HepG2 (cell line): ENCODE measurements around the gene MRPL28. TPM values are rescaled to one million over a fixed set of nuclear protein-coding genes. Genes with fewer than 3 reads are reported as not detected.

Experiments
- ATAC-seq: fragments of 200-7000 bp; cut with Tn5 transposase; 3 replicates; pipeline ENCODE4 v1.9.1; 2020; ENCODE audit warnings: mild to moderate bottlenecking, moderate library complexity
- BruUV-seq: library from RNA; stranded (reverse); fragments of 400-500 nt; replicated peaks from 2 replicates; lab custom pipeline; 2021; lab: Mats Ljungman, UMichigan
- CTCF ChIA-PET: fragments of 300-600 bp; formaldehyde crosslinking; extraction: SDS; loops from one replicate; lab custom pipeline; 2021; ENCODE audit warnings: low total read pairs, inconsistent platforms, low intra/inter-chr PET ratio; lab: Yijun Ruan, JAX
- POLR2A ChIA-PET: fragments of 350-600 bp; sonication (Branson Sonifier 250); formaldehyde crosslinking; loops from one replicate; lab custom pipeline; 2020; ENCODE audit warnings: antibody characterized with exemption, inconsistent platforms; lab: Yijun Ruan, JAX
- DNase-seq: peaks from one replicate; pipeline ENCODE4 v3.0.0-alpha.2; 2015; ENCODE audit warnings: low spot score
- FAIRE-seq: peaks from 3 replicates; lab custom pipeline; 2011; peaks lifted over from hg19 to GRCh38; lab: Jason Lieb, UNC
- H2AFZ ChIP-seq: one replicate; pipeline ENCODE4 v1.6.1; 2011; ENCODE audit warnings: low read length, inconsistent platforms
- H3K27ac ChIP-seq: fragments of 300-600 bp; 3 replicates; pipeline ENCODE4 v1.8.0; 2011; ENCODE audit warnings: mixed run types, mild to moderate bottlenecking, mixed read lengths, low read length, inconsistent platforms; ENCODE audit not compliant: insufficient read depth; ENCODE audit errors: extremely low read length
- H3K27me3 ChIP-seq, 2 experiments: fragments of 200-600 bp in 1 of 2; 2 replicates in 1 of 2; 3 replicates in 1 of 2; pipeline versions ENCODE4 v1.6.0 to v1.8.0; 2011; ENCODE audit warnings: low read length in 2 of 2, mild to moderate bottlenecking in 2 of 2, moderate library complexity in 2 of 2, inconsistent platforms in 1 of 2; ENCODE audit not compliant: insufficient read depth in 2 of 2, control insufficient read depth in 1 of 2
- H3K36me3 ChIP-seq, 2 experiments: fragments of 200-600 bp in 1 of 2; replicated peaks in 1 of 2; 2 replicates in 1 of 2; 3 replicates in 1 of 2; pipeline versions ENCODE4 v1.5.1 to v1.8.0; 2011; ENCODE audit warnings: low read length in 2 of 2, inconsistent platforms in 1 of 2; ENCODE audit not compliant: insufficient read depth in 2 of 2, control insufficient read depth in 1 of 2
- H3K4me1 ChIP-seq: 2 replicates; pipeline ENCODE4 v1.5.1; 2012; ENCODE audit warnings: low read length, inconsistent platforms; ENCODE audit not compliant: insufficient read depth
- H3K4me2 ChIP-seq: 2 replicates; pipeline ENCODE4 v1.6.0; 2011; ENCODE audit warnings: low read depth, low read length, inconsistent platforms
- H3K4me3 ChIP-seq, 3 experiments: fragments of 200-600 bp in 1 of 3; sonication (generic), shearing (Covaris generic) in 1 of 3; replicated peaks in 1 of 3; 2 replicates each; pipeline ENCODE4 v1.5.1; 2011 to 2016; ENCODE audit warnings: low read length in 3 of 3, inconsistent platforms in 2 of 3, low read depth in 2 of 3, mild to moderate bottlenecking in 2 of 3, control low read depth in 1 of 3, mixed read lengths in 1 of 3; ENCODE audit not compliant: insufficient read depth in 1 of 3
- H3K79me2 ChIP-seq: one replicate; pipeline ENCODE4 v1.6.1; 2011; ENCODE audit warnings: low read length, inconsistent platforms; ENCODE audit not compliant: insufficient read depth
- H3K9ac ChIP-seq: 2 replicates; pipeline ENCODE4 v1.6.0; 2011; ENCODE audit warnings: mild to moderate bottlenecking, low read depth, low read length, inconsistent platforms; ENCODE audit not compliant: insufficient read depth
- H3K9me3 ChIP-seq: 2 replicates; pipeline ENCODE4 v1.5.1; 2012; ENCODE audit warnings: mild to moderate bottlenecking, low read length
- H4K20me1 ChIP-seq: 2 replicates; pipeline ENCODE4 v1.6.0; 2011; ENCODE audit warnings: inconsistent platforms, mild to moderate bottlenecking, low read length, moderate library complexity; ENCODE audit not compliant: insufficient read depth
- ATF7-NPFF ChIP-seq: sonication (generic); formaldehyde crosslinking; IDR thresholded peaks from 2 replicates; pipeline ENCODE4 v1.8.1; 2023; ENCODE audit warnings: mild to moderate bottlenecking, low read depth, missing genetic modification reagents, moderate library complexity
- JARID2 ChIP-seq: sonication (generic); formaldehyde crosslinking; IDR thresholded peaks from 2 replicates; pipeline ENCODE4 v1.8.1; 2023; ENCODE audit warnings: missing genetic modification reagents, inconsistent platforms; ENCODE audit not compliant: insufficient replicate concordance
- NR2C2 ChIP-seq: sonication (generic); formaldehyde crosslinking; IDR thresholded peaks from 2 replicates; pipeline ENCODE4 v1.4.0; 2020; ENCODE audit warnings: missing genetic modification reagents, mild to moderate bottlenecking, moderate library complexity, borderline replicate concordance
- PCBP1 ChIP-seq: fragments of 200-400 bp; formaldehyde crosslinking; IDR thresholded peaks from 2 replicates; pipeline ENCODE4 v1.6.1; 2017; ENCODE audit warnings: mild to moderate bottlenecking, low read depth, low read length, borderline replicate concordance
- POLR2AphosphoS5 ChIP-seq: IDR thresholded peaks from 2 replicates; pipeline ENCODE4 v1.6.1; 2012; ENCODE audit warnings: low read depth, low read length
- ZNF17 ChIP-seq: sonication (generic); formaldehyde crosslinking; IDR thresholded peaks from 2 replicates; pipeline ENCODE4 v1.5.0; 2020; ENCODE audit warnings: mild to moderate bottlenecking, missing genetic modification reagents
- ZNF317 ChIP-seq: sonication (generic); formaldehyde crosslinking; IDR thresholded peaks from 2 replicates; pipeline ENCODE4 v1.5.0; 2020; ENCODE audit warnings: mild to moderate bottlenecking, missing genetic modification reagents
- ZNF44 ChIP-seq: sonication (generic); formaldehyde crosslinking; IDR thresholded peaks from 2 replicates; pipeline ENCODE4 v1.5.1; 2020; ENCODE audit warnings: mild to moderate bottlenecking, missing genetic modification reagents
- ZNF577 ChIP-seq: sonication (generic); formaldehyde crosslinking; IDR thresholded peaks from 2 replicates; pipeline ENCODE4 v1.4.0; 2020; ENCODE audit warnings: mild to moderate bottlenecking, low read depth, missing genetic modification reagents, borderline replicate concordance
- ZNF616 ChIP-seq: sonication (generic); formaldehyde crosslinking; IDR thresholded peaks from 2 replicates; pipeline ENCODE4 v1.5.0; 2020; ENCODE audit warnings: low read depth, mild to moderate bottlenecking, missing genetic modification reagents
- ZNF670 ChIP-seq: sonication (generic); formaldehyde crosslinking; IDR thresholded peaks from 2 replicates; pipeline ENCODE4 v1.8.0; 2022; ENCODE audit warnings: mild to moderate bottlenecking, missing genetic modification reagents, borderline replicate concordance
- WGBS: methylation state at CpG from one replicate; pipeline ENCODE4 v1.1.6; 2017; ENCODE audit warnings: low lambda C conversion rate; 5-methylcytosine and 5-hydroxymethylcytosine counted together
- in situ Hi-C: cut with HindIII; loops from 2 replicates; pipeline ENCODE4 v1.10.0; 2017; ENCODE audit warnings: low pct_unique_long_range_greater_than_20kb; ENCODE audit not compliant: extremely low pct_ligation_motif_present
- intact Hi-C: fragments of 100-400 bp; cut with micrococcal nuclease; formaldehyde crosslinking; loops from one replicate; pipeline ENCODE4 v1.10.0; 2022; ENCODE audit not compliant: unreplicated experiment
- polyA plus RNA-seq, 8 experiments: library from polyadenylated mRNA; depleted of rRNA in 3 of 8; stranded (reverse) in 7 of 8; unstranded in 1 of 8; fragments of >200 nt; fragmentation: Illumina TruSeq in 4 of 8; extraction: Trizol in 4 of 8; gene quantifications; 2 replicates each; pipeline versions ENCODE4 v1.2.1 to v1.2.3, GENCODE V29; 2011 to 2016; ENCODE audit warnings: low read depth in 4 of 8, missing spikeins in 1 of 8, mixed read lengths in 1 of 8; ENCODE audit not compliant: insufficient read depth in 1 of 8
- total RNA-seq, 5 experiments: library from RNA; depleted of rRNA; stranded (reverse); fragments of >200 nt; fragmentation: Illumina TruSeq; extraction: Trizol; gene quantifications; 2 replicates each; pipeline ENCODE4 v1.2.3, GENCODE V29; 2016; ENCODE audit warnings: low read depth in 1 of 5
- TF ChIP-seq, protein P1 (sequence below): sonication (generic); formaldehyde crosslinking; IDR thresholded peaks from 2 replicates; pipeline ENCODE4 v1.5.0; 2020; ENCODE audit warnings: missing genetic modification reagents
- TF ChIP-seq, protein P2 (sequence below): sonication (generic); formaldehyde crosslinking; IDR thresholded peaks from 2 replicates; pipeline ENCODE4 v1.4.0; 2020; ENCODE audit warnings: missing genetic modification reagents
- TF ChIP-seq, protein P3 (sequence below): sonication (generic); formaldehyde crosslinking; IDR thresholded peaks from 2 replicates; pipeline ENCODE4 v1.9.0; 2021; ENCODE audit warnings: missing genetic modification reagents, mild to moderate bottlenecking, borderline replicate concordance

Gene MRPL28
- total and polyA plus RNA-seq, 2 of the 13 experiments (the other 11 are each of a cell fraction or from before 2014, with no cell fraction given): 114 to 135 TPM

DNA sequence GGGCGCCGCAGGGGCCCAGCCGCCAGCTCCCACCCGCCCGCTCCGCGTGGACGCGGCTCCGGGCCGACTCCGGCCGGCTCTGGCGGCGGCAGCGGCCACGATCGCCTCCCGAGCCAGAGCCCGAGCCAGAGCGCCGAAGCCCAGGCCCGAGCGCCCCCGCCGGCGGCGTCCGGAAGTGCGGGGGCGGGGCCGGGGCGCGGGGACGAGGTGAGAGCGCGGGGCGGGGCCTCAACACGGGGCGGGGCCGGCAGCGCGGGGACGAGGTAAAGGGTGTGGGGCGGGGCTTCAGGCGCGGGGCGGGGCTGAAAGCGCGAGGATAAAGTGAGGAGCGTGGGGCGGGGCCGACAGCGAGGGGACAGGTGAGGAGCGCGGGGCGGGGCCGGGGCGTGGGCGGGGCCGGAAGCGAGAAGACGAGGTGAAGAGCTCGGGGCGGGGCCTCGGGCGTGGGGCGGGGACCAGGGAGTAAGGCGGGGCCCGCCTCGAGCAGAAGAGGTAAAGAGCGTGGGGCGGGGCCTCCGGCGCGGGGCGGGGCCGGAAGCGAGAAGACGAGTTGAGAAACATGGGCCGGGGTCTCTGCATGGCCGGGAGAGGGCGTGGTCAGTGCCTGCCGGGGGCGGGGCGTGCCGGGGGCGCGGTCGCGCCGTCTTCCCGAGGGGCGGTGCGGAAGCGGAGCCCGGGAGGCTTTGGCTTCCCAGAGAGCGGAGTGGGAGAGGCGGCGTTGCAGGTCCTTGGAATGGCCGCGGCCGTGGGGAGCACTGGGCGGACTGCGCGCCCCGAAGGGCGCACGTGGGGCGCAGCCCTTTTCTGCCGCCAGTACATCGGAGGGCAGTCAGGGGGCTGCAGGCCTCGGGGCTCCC lies 17.6 kb downstream of the MRPL28 start, which contains the start of gene AXIN1 (continued):
- TF ChIP-seq ZNF17 (CRISPR knock-in tag): no peak
- TF ChIP-seq ATF7-NPFF (CRISPR knock-in tag): no peak
- TF ChIP-seq ZNF317 (CRISPR knock-in tag): no peak; the same call in 1 of the 2 replicates
- TF ChIP-seq, protein P1, sequence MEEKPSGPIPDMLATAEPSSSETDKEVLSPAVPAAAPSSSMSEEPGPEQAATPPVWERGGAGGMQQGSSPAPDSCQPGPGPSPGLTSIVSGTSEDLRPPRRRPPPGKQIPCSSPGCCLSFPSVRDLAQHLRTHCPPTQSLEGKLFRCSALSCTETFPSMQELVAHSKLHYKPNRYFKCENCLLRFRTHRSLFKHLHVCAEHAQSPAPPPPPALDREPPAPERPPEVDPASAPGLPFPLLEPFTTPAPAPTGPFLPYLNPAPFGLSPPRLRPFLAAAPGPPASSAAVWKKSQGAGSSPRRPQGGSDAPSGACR (CRISPR knock-in tag): 0 out of 2 replicates have a peak, but pooled peaks have one; percentile 51
- peak; percentile 83 for TF ChIP-seq POLR2AphosphoS5
- peak; percentile 78; the same call in 1 of the 2 replicates for TF ChIP-seq ZNF670
- TF ChIP-seq ZNF577 (CRISPR knock-in tag): no peak
- TF ChIP-seq JARID2 (CRISPR knock-in tag): no peak
- TF ChIP-seq, all 625 proteins: peak for 108

DNA sequence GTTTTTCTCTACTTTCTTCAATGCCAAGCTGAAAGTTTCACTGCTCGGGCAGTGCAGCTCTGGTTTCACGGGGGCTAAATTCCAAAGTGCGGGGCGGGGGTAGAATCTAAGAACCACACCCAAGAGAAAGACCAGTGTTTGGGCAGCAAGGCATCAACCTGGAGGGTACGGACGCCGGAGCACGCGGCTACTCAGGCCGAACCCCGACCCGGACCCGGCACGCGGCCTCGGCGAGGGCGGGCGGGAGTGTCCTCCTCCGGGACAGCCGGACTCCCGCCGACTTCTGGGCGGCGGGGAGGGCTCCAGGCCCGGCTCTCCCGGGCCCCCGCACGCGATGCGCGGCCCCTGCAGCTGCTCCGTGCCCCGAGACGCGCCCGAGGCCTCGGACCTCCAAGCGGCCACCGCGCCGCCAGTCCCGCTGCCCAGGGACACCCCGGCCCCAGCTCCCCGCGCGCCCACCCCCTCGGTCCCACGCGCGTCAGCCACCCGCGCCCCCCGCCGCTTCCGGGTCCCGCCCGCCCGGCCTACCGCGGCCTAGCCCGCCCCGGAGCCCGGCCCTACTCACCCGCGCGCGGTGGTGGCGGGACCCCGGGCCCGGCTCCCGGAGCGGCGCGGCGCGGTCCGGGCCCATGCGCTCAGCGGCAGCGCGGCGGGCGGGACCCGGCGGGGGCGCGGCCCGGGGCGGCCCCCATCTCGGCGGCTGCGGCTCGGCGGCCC lies 18.4 kb downstream of the MRPL28 start:
- FAIRE-seq: no peak
- no peak for ATAC-seq
- in situ Hi-C loops: no loop called here
- TF ChIP-seq PCBP1 (no peak), ZNF44 (CRISPR knock-in tag) (no peak), NR2C2 (CRISPR knock-in tag) (no peak), JARID2 (CRISPR knock-in tag) (no peak), ZNF616 (CRISPR knock-in tag) (no peak)
- TF ChIP-seq, protein P2, sequence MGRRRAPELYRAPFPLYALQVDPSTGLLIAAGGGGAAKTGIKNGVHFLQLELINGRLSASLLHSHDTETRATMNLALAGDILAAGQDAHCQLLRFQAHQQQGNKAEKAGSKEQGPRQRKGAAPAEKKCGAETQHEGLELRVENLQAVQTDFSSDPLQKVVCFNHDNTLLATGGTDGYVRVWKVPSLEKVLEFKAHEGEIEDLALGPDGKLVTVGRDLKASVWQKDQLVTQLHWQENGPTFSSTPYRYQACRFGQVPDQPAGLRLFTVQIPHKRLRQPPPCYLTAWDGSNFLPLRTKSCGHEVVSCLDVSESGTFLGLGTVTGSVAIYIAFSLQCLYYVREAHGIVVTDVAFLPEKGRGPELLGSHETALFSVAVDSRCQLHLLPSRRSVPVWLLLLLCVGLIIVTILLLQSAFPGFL: no peak
- TF ChIP-seq, protein P3, sequence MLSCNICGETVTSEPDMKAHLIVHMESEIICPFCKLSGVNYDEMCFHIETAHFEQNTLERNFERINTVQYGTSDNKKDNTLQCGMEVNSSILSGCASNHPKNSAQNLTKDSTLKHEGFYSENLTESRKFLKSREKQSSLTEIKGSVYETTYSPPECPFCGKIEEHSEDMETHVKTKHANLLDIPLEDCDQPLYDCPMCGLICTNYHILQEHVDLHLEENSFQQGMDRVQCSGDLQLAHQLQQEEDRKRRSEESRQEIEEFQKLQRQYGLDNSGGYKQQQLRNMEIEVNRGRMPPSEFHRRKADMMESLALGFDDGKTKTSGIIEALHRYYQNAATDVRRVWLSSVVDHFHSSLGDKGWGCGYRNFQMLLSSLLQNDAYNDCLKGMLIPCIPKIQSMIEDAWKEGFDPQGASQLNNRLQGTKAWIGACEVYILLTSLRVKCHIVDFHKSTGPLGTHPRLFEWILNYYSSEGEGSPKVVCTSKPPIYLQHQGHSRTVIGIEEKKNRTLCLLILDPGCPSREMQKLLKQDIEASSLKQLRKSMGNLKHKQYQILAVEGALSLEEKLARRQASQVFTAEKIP (CRISPR knock-in tag): no peak

More for the DNA sequence above, 18.4 kb downstream of the MRPL28 start:
- Histone ChIP-seq H2AFZ (no peak overlapping the region), H3K4me1 (peaks cover 74% of the 10 kb centered on the region), H3K27me3 (no peaks in the 10 kb centered on the region), H3K36me3 (peaks cover 2 to 15% of the 10 kb centered on the region in 2 experiments; a peak in 4 of 5 replicates), H3K79me2 (peaks cover 46% of the 10 kb centered on the region), H4K20me1 (peaks cover 10% of the 10 kb centered on the region), H3K4me3 (peak overlapping the region; percentile 65 to 78 (median 67)), H3K4me2 (peak overlapping the region; percentile 74), H3K27ac (peak overlapping the region; percentile 61), H3K9me3 (no peaks in the 10 kb centered on the region), H3K9ac (peak overlapping the region; percentile 86)
- intact Hi-C loops: no loop called here
- ChIA-PET CTCF (no interaction called here), POLR2A (interaction anchor here (0.6 to 2.4 kb wide), 21 partner anchors 9 to 299 kb away, joined by 3 to 31 read pairs (median 5); partner anchors contain the start of genes DECR2, FAM234A, METTL26 and MRPL28)
- DNase-seq: no peak
- no TSS peak for BruUV-seq
- 2% methylated on average over 32 of the region's 95 CpGs for WGBS
